HEK293 (cell line): ENCODE results near the gene ENTPD8.

Source experiments
- BCL6B ChIP-seq: fragments of 450-650 bp; formaldehyde crosslinking; IDR thresholded peaks from 2 replicates; pipeline ENCODE4 v1.5.1; 2017; ENCODE audit warnings: missing biosample characterization, missing genetic modification characterization
- EGR2 ChIP-seq: fragments of 450-650 bp; formaldehyde crosslinking; IDR thresholded peaks from 2 replicates; pipeline ENCODE4 v1.5.1; 2016; ENCODE audit warnings: low read depth, missing biosample characterization, missing genetic modification characterization
- HOXC10 ChIP-seq: sonication (generic); formaldehyde crosslinking; IDR thresholded peaks from 2 replicates; pipeline ENCODE4 v1.8.1; 2023; ENCODE audit warnings: mild to moderate bottlenecking, missing genetic modification reagents
- INSM2 ChIP-seq: fragments of 450-650 bp; formaldehyde crosslinking; IDR thresholded peaks from 2 replicates; pipeline ENCODE4 v1.5.1; 2016; ENCODE audit warnings: missing biosample characterization, missing genetic modification characterization
- REST ChIP-seq: fragments of 450-650 bp; formaldehyde crosslinking; IDR thresholded peaks from 2 replicates; pipeline ENCODE4 v1.5.1; 2016; ENCODE audit warnings: missing biosample characterization, missing genetic modification characterization
- TCF7L2 ChIP-seq: IDR thresholded peaks from 2 replicates; pipeline ENCODE4 v1.6.1; 2011; ENCODE audit warnings: low read depth, mild to moderate bottlenecking, inconsistent platforms, low read length, moderate library complexity, borderline replicate concordance
- ZBTB11 ChIP-seq: fragments of 450-650 bp; formaldehyde crosslinking; conservative IDR thresholded peaks from 2 replicates; pipeline ENCODE4 v1.5.1; 2016; ENCODE audit warnings: low read depth, missing biosample characterization, missing genetic modification characterization
- ZBTB21 ChIP-seq: fragments of 450-650 bp; formaldehyde crosslinking; IDR thresholded peaks from 2 replicates; pipeline ENCODE4 v1.5.1; 2017; ENCODE audit warnings: missing biosample characterization, missing genetic modification characterization
- ZBTB7A ChIP-seq: fragments of 450-650 bp; formaldehyde crosslinking; IDR thresholded peaks from 2 replicates; pipeline ENCODE4 v1.5.1; 2016; ENCODE audit warnings: low read depth, missing biosample characterization, missing genetic modification characterization
- ZFP41 ChIP-seq: fragments of 450-650 bp; formaldehyde crosslinking; IDR thresholded peaks from 2 replicates; pipeline ENCODE4 v1.5.1; 2016; ENCODE audit warnings: missing biosample characterization, missing genetic modification characterization, borderline replicate concordance
- ZNF223 ChIP-seq: fragments of 450-650 bp; formaldehyde crosslinking; IDR thresholded peaks from 2 replicates; pipeline ENCODE4 v1.5.1; 2016; ENCODE audit warnings: missing biosample characterization, missing genetic modification characterization
- ZNF26 ChIP-seq: fragments of 450-650 bp; formaldehyde crosslinking; IDR thresholded peaks from 2 replicates; pipeline ENCODE4 v1.5.1; 2016; ENCODE audit warnings: missing biosample characterization, missing genetic modification characterization
- ZNF433 ChIP-seq: fragments of 450-650 bp; formaldehyde crosslinking; IDR thresholded peaks from 2 replicates; pipeline ENCODE4 v1.5.1; 2016; ENCODE audit warnings: missing biosample characterization, missing genetic modification characterization, low read depth
- ZNF514 ChIP-seq: fragments of 450-650 bp; formaldehyde crosslinking; IDR thresholded peaks from 2 replicates; pipeline ENCODE4 v1.5.1; 2016; ENCODE audit warnings: missing biosample characterization, missing genetic modification characterization
- ZNF529 ChIP-seq: fragments of 450-650 bp; formaldehyde crosslinking; IDR thresholded peaks from 2 replicates; pipeline ENCODE4 v1.5.1; 2017; ENCODE audit warnings: missing genetic modification characterization, missing biosample characterization; ENCODE audit not compliant: insufficient replicate concordance
- ZNF596 ChIP-seq: fragments of 450-650 bp; IDR thresholded peaks from 2 replicates; pipeline ENCODE4 v1.5.0; 2018; ENCODE audit warnings: missing biosample characterization, mild to moderate bottlenecking, missing genetic modification characterization, moderate library complexity
- ZNF600 ChIP-seq: fragments of 450-650 bp; formaldehyde crosslinking; IDR thresholded peaks from 2 replicates; pipeline ENCODE4 v1.5.1; 2016; ENCODE audit warnings: missing biosample characterization, missing genetic modification characterization
- ZNF624 ChIP-seq: fragments of 450-650 bp; formaldehyde crosslinking; IDR thresholded peaks from 2 replicates; pipeline ENCODE4 v1.5.1; 2017; ENCODE audit warnings: missing biosample characterization, missing genetic modification characterization
- ZNF645 ChIP-seq: fragments of 450-650 bp; formaldehyde crosslinking; IDR thresholded peaks from 2 replicates; pipeline ENCODE4; 2016; ENCODE audit warnings: missing biosample characterization, missing genetic modification characterization
- ZNF747 ChIP-seq: fragments of 450-650 bp; formaldehyde crosslinking; IDR thresholded peaks from 2 replicates; pipeline ENCODE4 v1.5.1; 2016; ENCODE audit warnings: missing biosample characterization, missing genetic modification characterization
- ZNF76 ChIP-seq: fragments of 450-650 bp; formaldehyde crosslinking; IDR thresholded peaks from 2 replicates; pipeline ENCODE4; 2016; ENCODE audit warnings: low read depth, missing biosample characterization, missing genetic modification characterization, borderline replicate concordance
- ZNF776 ChIP-seq: fragments of 450-650 bp; formaldehyde crosslinking; IDR thresholded peaks from 2 replicates; pipeline ENCODE4 v1.5.0; 2017; ENCODE audit warnings: missing biosample characterization, missing genetic modification characterization, borderline replicate concordance
- ZNF785 ChIP-seq: fragments of 450-650 bp; formaldehyde crosslinking; IDR thresholded peaks from 2 replicates; pipeline ENCODE4 v1.5.1; 2016; ENCODE audit warnings: missing biosample characterization, missing genetic modification characterization
- ZNF830 ChIP-seq: fragments of 450-650 bp; IDR thresholded peaks from 2 replicates; pipeline ENCODE4 v1.5.0; 2018; ENCODE audit warnings: missing biosample characterization, missing genetic modification characterization, low read depth, mild to moderate bottlenecking, moderate library complexity
- ZSCAN16 ChIP-seq: fragments of 450-650 bp; formaldehyde crosslinking; IDR thresholded peaks from 2 replicates; pipeline ENCODE4 v1.5.1; 2016; ENCODE audit warnings: missing biosample characterization, missing genetic modification characterization
- ZXDB ChIP-seq: fragments of 450-650 bp; formaldehyde crosslinking; IDR thresholded peaks from 2 replicates; pipeline ENCODE4 v1.5.1; 2016; ENCODE audit warnings: missing biosample characterization, missing genetic modification characterization

The ENTPD8 gene

GRCh38 chr9:137422604-137423513, 18.3 kb downstream of the ENTPD8 start, which contains the start of the genes EXD3 and NOXA1 (continued):
- no peak for TF ChIP-seq INSM2
- TF ChIP-seq ZSCAN16 (tag by site-specific recombination): no peak
- no peak for TF ChIP-seq ZNF529 (tag by site-specific recombination)
- TF ChIP-seq ZNF830: no peak
- no peak for TF ChIP-seq ZNF433 (tag by site-specific recombination)
- peak; percentile 83; the same call in 1 of the 2 replicates for TF ChIP-seq ZNF76 (tag by site-specific recombination)
- no peak for TF ChIP-seq ZNF600 (tag by site-specific recombination)
- peak; percentile 79; the same call in 1 of the 2 replicates for TF ChIP-seq ZBTB7A (tag by site-specific recombination)
- no peak for TF ChIP-seq ZNF514
- no peak for TF ChIP-seq ZBTB21 (tag by site-specific recombination)
- TF ChIP-seq ZNF596: 0 out of 2 replicates have a peak, but pooled peaks have one; percentile 16
- TF ChIP-seq ZNF26 (tag by site-specific recombination): no peak
- TF ChIP-seq REST (tag by site-specific recombination): no peak
- no peak for TF ChIP-seq ZNF223
- no peak for TF ChIP-seq HOXC10 (CRISPR knock-in tag)
- no peak for TF ChIP-seq TCF7L2
- no peak for TF ChIP-seq ZNF645 (tag by site-specific recombination)
- peak; percentile 31; the same call in 1 of the 2 replicates for TF ChIP-seq ZXDB
- TF ChIP-seq ZNF785 (tag by site-specific recombination): no peak
- TF ChIP-seq ZNF776 (tag by site-specific recombination): no peak
- TF ChIP-seq ZNF747 (tag by site-specific recombination): no peak
- no peak for TF ChIP-seq BCL6B
- TF ChIP-seq EGR2: peak; percentile 84
- TF ChIP-seq ZFP41 (tag by site-specific recombination): no peak
- peak; percentile 98 for TF ChIP-seq ZBTB11 (tag by site-specific recombination)
- TF ChIP-seq ZNF624 (tag by site-specific recombination): no peak
